Hippocampal formation (tissue), 2 donors: ENCODE results near the gene PIGQ.

Source experiments
- DNase-seq, 2 donors: peaks; one replicate each; lab custom pipeline; 2025; lab: John Stamatoyannopoulos, UW

PIGQ gene

GRCh38 chr16:569445-570254 is at the start of gene PIGQ:
PIGQ (plus strand) TSS chr16:569968; CDS start chr16:574075, 4,107 bp downstream.
- peak in 1 of 2 donors; percentile 42 for DNase-seq

DNA sequence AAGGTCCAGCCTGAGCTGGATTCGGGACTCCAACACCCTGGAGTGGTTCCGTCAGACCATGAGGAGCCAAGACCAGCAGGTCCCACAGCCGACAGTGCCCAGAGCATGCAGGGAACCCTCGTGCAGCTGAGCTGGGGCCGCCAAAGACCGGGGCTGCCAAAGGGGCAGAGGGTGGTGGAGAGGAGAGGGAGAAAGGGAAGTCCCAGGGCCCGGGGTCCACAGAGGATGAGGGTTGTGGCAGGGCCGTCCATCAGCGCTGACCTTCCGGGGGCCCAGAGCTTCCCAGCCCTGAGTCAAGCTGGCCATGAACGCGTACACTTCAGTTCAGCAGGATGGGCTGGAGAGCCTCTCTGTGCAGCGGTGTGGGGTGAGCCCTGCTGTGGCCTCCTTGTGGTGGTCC is 48.9 kb upstream of the PIGQ start:
- DNase-seq, result no peak

GRCh38 chr16:521381-522210 is 48.2 kb upstream of the PIGQ start:
- no peak for DNase-seq

DNA sequence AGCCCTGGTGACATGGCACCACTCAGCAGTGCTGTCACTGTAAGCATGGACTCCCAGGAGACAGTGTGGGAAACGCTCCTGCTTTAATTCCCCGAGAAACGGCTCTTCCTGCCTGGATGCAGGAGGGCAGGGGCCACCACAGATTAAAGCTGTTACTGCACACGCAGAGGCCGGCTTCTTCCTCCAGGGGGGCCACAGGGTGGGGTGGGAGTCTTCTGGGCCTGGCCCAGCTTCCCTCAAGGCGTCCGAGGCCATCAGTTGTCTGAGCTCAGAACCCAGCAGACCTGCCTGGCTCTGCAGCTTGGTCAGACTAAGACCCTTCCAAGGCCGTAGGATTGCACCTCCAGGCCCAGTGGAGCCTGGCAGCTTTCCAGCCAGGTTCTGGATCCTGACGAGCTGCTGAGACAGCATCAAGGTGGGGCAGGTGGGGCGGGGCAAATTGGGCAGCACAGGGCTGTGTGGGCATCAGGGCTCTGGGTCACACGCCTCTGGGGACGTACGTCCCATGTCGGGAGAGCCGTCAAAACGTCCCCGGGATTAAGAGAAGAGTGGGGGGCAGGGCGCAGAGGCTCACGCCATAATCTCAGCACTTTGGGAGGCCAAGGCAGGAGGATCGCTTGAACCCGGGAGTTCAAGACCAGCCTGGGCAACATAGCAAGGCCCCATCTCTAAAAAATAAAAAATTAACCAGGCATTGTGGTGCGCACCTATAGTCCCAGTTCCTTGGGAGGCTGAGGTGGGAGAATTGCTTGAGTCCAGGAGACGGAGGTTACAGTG is 47.3 kb upstream of the PIGQ start:
- DNase-seq, result no peak

DNA sequence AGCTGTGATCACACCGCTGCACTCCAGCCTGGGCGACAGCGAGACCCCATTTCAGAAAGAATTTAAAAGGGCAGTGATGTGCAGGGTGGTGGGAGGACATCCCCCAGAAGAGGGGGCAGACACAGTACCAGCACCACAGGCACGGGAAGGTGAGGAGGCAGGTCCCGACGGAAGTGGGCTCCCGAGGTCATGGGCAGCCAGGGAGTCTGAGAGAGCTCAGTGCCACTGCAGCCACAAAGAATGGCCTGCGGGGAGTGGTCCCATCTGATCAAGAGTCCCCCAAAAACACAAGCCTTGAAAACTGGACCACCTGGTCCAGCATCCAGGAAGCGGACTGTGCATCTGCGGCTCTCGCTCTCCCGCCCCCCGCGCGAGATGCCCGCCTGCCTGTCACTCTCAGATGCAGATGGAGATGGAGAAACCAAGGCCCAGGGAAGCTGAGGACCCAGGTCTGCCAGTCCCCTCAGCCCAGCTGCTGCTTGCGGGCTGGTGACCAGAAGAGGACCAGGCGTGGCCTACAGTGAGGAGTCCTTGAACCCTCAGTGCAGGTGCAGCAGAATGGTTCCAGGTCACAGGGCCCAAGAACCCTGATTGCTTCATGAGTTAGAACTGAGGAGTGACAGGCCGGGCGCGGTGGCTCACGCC is 46.5 kb upstream of the PIGQ start:
- DNase-seq, result no peak

DNA sequence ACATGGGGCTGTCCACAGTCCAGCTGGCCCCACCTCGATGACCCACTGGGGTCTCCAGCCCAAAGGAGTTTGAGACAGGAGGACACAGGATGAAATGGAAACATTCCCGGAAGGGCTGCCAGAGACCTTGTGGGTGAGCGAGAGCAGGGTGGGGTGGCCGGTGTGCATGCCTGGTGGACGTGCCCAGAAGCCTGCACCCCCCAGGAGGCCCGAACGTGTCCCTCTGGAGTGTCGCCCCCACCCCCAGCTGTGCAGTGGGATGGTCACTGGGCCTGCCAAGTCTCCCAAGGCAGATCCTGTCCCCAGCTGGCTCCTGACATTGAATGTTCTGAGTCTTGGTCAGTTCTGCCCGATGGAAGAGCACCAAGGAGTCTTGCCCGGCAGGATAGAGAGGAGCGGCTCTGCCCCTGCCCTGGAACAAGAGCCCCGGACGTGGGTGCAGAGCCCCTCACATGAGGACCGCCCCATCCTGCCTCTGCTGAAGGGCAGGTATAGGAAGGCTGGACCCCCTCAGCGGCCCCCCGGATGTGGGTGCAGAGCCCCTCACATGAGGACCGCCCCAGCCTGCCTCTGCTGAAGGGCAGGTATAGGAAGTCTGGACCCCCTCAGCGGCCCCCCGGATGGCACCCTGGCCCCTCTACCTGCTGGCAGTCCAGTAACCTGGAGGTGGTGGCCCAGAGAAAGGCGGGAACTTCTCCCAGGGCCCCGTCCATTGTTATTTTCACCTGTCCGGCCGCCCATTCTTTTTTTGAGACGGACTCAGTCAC is 45.3 kb upstream of the PIGQ start:
- no peak for DNase-seq

DNA sequence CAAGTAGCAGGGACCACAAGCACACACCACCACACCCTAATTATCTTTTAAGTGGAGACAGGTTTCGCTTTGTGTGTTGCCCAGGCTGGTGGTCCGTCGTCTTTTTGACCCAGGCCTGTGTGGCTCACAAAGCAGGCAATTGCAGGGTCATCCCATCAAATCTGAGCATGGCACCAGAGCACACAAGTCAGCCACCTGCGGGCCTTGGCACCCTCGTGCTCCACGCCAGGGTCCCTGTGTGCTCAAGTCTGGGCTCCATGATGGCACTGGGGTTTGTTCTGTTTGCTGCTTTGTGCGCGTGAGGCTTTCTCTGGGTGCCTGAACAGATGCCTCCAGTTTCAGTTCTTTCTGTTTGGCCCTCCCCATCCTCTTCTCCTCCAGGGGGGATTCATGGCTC is 44.6 kb upstream of the PIGQ start:
- DNase-seq, result no peak

- no peak for DNase-seq
Observed at GRCh38 chr16:525520-526180, 44.1 kb upstream of the PIGQ start.

GRCh38 chr16:526181-527014 is 43.4 kb upstream of the PIGQ start:
- no peak for DNase-seq

DNA sequence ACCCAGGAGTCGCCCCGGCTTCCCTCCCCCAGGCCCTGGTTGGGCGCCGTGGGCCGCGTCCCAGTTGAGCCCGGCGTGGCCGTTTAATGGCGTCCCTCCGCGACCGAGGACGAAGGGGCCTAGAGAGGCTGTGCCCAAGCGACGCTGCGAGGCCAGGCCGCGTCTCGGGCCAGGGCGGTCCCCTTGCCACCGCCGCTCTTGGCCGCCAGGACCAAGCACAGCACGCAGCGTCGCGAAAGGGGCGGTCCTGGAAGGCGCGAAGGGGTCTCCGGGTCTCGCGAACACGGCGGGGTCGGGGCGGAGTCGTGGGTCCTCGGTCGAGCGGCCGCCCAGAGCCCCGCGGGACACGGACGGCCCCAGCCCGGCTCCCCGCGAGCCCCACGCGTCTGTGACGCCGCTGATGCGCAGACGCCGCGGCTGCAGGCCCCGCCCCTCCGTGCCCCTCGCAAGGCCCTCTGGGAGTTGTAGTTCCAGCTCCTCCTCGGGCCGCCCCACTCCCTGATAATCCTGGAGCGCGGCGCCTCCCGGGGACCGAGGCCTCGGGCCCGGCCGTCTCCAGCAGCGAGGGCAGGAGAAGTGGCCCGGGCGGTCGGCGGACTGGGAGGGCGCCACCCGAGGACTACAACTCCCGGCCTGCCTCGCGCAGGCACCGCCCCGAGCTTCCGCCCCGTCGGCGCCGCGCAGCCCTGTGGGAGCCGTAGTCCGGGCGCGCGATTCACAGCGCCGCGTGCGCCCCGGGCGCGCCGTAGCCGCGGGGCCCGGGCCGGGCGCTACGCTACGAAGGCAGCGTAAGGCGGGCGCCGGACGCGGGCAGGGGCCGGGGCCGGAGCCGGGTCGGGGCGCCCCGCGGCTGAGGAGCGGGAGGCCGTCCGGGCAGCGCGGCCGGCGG is 42.5 kb upstream of the PIGQ start, which contains the start of gene CAPN15:
Gene CAPN15 (plus strand): TSS at position 698 of the 889 bp plus-strand sequence. CDS start 19,127 bp downstream, outside the sequence.
- DNase-seq, result peak; percentile 78 to 89

- DNase-seq, result no peak
Observed at GRCh38 chr16:528111-529011, 41.4 kb upstream of the PIGQ start.

DNA sequence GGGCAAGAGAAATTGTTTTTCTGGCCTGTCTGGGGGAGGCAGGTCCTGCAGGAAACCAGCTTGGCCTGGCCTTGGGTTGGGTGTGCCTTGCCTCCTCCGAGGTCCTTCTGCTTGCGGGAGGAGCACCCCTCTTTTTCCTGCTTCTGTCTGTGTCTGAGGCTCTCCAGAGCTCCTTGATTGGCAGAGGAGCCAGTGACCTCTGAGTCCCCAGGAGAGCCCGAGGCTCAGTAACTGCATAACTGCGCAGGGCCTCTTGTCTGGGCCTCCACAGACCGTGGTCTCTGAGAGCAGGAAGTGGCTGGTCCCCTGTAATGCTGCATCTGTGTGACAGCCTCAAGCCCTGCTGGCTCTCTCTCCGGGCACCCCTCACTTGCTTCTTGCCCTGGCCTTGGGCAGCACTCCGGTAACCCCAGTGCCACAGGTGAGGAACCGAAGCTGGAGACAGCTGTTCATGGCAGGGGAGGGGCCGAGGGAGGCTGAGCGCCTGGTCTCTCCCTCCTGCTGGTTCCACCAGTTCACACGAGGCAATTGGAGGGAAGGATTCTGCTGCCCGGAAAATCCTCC is 40.7 kb upstream of the PIGQ start:
- no peak for DNase-seq

GRCh38 chr16:530111-530817 is 39.5 kb upstream of the PIGQ start:
- DNase-seq, result no peak

DNA sequence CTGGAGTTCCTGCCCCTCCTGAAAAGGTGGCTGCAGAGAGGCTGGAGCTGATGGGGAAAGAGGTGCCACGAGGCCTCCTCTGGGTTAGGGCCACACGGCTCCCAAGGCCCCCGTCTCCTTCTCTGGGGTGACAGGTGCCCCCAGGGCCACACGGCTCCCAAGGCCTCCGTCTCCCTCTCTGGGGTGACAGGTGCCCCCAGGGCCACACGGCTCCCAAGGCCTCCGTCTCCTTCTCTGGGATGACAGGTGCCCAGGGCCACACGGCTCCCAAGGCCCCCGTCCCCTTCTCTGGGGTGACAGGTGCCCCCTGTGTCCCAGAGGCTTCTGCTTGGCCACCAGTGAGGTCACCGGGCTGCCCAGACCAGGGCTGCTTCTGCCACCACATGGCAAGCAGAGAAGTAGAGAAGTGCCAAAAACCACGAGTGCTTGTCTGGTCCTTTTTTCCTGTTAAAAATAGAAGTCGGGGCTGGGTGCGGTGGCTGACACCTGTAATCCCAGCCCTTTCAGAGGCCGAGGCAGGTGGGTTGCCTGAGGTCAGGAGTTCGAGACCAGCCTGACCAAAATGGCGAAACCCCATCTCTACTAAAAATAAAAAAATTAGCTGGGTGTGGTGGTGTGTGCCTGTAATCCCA is 38.2 kb upstream of the PIGQ start:
- no peak for DNase-seq

DNA sequence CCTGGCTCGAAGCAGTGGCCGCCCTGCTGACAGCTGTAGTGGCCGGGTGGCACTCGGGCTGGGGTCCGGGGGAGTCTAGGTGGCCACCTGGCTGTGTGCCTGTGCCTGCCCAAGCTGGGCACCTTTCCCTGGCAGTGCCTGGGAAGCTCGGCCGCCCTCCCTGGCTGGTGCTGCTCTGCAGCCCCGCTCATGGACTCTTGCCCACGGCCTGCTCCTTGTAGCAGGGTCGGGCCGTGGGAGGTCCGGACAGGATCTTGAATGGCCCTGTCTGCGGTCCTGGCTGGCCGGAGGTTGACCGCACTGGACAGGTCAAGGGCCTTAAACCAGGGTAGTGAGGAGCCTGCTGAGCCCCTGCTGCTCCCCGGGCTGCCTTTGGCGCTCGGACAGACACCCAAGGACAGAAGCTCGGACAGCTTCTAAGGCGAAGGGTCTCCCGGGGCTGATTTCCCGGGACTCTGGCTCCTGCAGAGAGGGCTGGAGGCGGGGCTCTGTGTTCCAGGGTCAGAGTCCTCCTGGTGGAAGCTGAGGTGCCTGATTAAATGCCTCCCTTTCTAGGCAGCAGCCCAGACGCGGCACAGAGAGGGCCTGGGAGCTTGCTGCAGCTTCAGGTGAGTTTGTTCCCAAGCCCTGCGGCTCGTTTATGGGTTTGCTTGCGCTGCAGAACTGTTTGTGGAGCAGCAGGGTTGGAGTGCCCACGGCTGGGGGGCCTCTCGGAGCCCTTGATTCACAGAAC is 36.2 kb upstream of the PIGQ start:
- DNase-seq, result no peak
